Measurements from ENCODE around the gene DTNB.
"Not testable (repeated sequence)": the region's sequence is repeated elsewhere in the genome, so short reads cannot be mapped to it uniquely, and the experiment has no call there.

Gene DTNB

GRCh38 chr2:25606892-25607291, 66.5 kb downstream of the DTNB start:
- H3K4me3 ChIP-seq (replicated peaks; ENCODE audit: low read depth, low read length): no peak overlapping the region
- DNase-seq (ENCODE audit: low read depth): peak; percentile 67
- TF ChIP-seq CTCF (IDR thresholded peaks at IDR 0.05; ENCODE audit: low read length, missing control alignments): peak; percentile 63

- TF ChIP-seq CTCF (IDR thresholded peaks at IDR 0.05; ENCODE audit: low read length, missing control alignments): no peak
- no peak overlapping the region for H3K4me3 ChIP-seq (replicated peaks; ENCODE audit: low read depth, low read length)
- DNase-seq (ENCODE audit: low read depth): no peak
These were observed 71.0 kb downstream of the DTNB start for GRCh38 chr2:25602333-25602723.

GRCh38 chr2:25601711-25602332, 71.6 kb downstream of the DTNB start:
- H3K4me3 ChIP-seq (replicated peaks; ENCODE audit: low read depth, low read length); DNase-seq (ENCODE audit: low read depth): not testable (repeated sequence)

GRCh38 chr2:25598911-25599310, 74.5 kb downstream of the DTNB start:
- DNase-seq (ENCODE audit: low read depth): no peak
- no peak overlapping the region for H3K4me3 ChIP-seq (replicated peaks; ENCODE audit: low read depth, low read length)
- no peak for TF ChIP-seq CTCF (IDR thresholded peaks at IDR 0.05; ENCODE audit: low read length, missing control alignments)

GRCh38 chr2:25598332-25598731, 75.0 kb downstream of the DTNB start:
- H3K4me3 ChIP-seq (replicated peaks; ENCODE audit: low read depth, low read length): no peak overlapping the region
- DNase-seq (ENCODE audit: low read depth): no peak
- TF ChIP-seq CTCF (IDR thresholded peaks at IDR 0.05; ENCODE audit: low read length, missing control alignments): no peak

- DNase-seq (ENCODE audit: low read depth): no peak
- TF ChIP-seq CTCF (IDR thresholded peaks at IDR 0.05; ENCODE audit: low read length, missing control alignments): no peak
- H3K4me3 ChIP-seq (replicated peaks; ENCODE audit: low read depth, low read length): no peak overlapping the region
These were observed 75.5 kb downstream of the DTNB start for GRCh38 chr2:25597881-25598280.

- H3K4me3 ChIP-seq (replicated peaks; ENCODE audit: low read depth, low read length): no peak overlapping the region
- no peak for DNase-seq (ENCODE audit: low read depth)
- no peak for TF ChIP-seq CTCF (IDR thresholded peaks at IDR 0.05; ENCODE audit: low read length, missing control alignments)
These were observed 76.7 kb downstream of the DTNB start for GRCh38 chr2:25596516-25597244.

Data from fibroblast of pulmonary artery (primary cell).